Astrocyte (in vitro differentiated cells and primary cell): ENCODE data around the gene LTK. TPM values are rescaled to one million over a fixed set of nuclear protein-coding genes. Genes with fewer than 3 reads are reported as not detected.

ENCODE experiments used
- DNase-seq: peaks from one replicate; pipeline ENCODE4 v3.0.0-alpha.2; 2010; ENCODE audit warnings: low read depth
- FAIRE-seq: peaks from 2 replicates; lab custom pipeline; 2011; peaks lifted over from hg19 to GRCh38; lab: Jason Lieb, UNC
- H2AFZ ChIP-seq: 2 replicates; pipeline ENCODE4 v1.6.0; 2012; ENCODE audit warnings: low read depth, low read length, inconsistent platforms
- H3K27ac ChIP-seq: 2 replicates; pipeline ENCODE4 v1.5.1; 2011; ENCODE audit warnings: low read depth, low read length, inconsistent platforms
- H3K27me3 ChIP-seq: 2 replicates; pipeline ENCODE4 v1.6.0; 2011; ENCODE audit warnings: low read length, inconsistent platforms; ENCODE audit not compliant: insufficient read depth
- H3K36me3 ChIP-seq: 2 replicates; pipeline ENCODE4 v1.5.1; 2011; ENCODE audit warnings: low read length, inconsistent platforms; ENCODE audit not compliant: insufficient read depth
- H3K4me1 ChIP-seq: 2 replicates; pipeline ENCODE4 v1.5.1; 2011; ENCODE audit warnings: low read length, inconsistent platforms; ENCODE audit not compliant: insufficient read depth
- H3K4me2 ChIP-seq: 2 replicates; pipeline ENCODE4 v1.6.0; 2012; ENCODE audit warnings: low read length, inconsistent platforms
- H3K4me3 ChIP-seq: 2 replicates; pipeline ENCODE4 v1.5.1; 2011; ENCODE audit warnings: low read depth, mild to moderate bottlenecking, low read length, inconsistent platforms; ENCODE audit not compliant: insufficient read depth
- H3K79me2 ChIP-seq: 2 replicates; pipeline ENCODE4 v1.6.0; 2012; ENCODE audit warnings: mild to moderate bottlenecking, low read length, inconsistent platforms; ENCODE audit not compliant: insufficient read depth
- H3K9ac ChIP-seq: 2 replicates; pipeline ENCODE4 v1.6.0; 2012; ENCODE audit warnings: mild to moderate bottlenecking, low read length, inconsistent platforms
- H3K9me3 ChIP-seq: 2 replicates; pipeline ENCODE4 v1.5.1; 2012; ENCODE audit warnings: low read depth, mild to moderate bottlenecking, low read length, inconsistent platforms; ENCODE audit not compliant: insufficient read depth
- H4K20me1 ChIP-seq: 2 replicates; pipeline ENCODE4 v1.6.0; 2012; ENCODE audit warnings: low read length, inconsistent platforms; ENCODE audit not compliant: insufficient read depth
- H3K27ac Mint-ChIP-seq: one replicate; pipeline ENCODE4 v1.8.0; 2021; ENCODE audit warnings: mild to moderate bottlenecking, mixed read lengths; ENCODE audit not compliant: unreplicated experiment
- H3K27me3 Mint-ChIP-seq: one replicate; pipeline ENCODE4 v1.8.0; 2021; ENCODE audit warnings: low read depth, mixed read lengths; ENCODE audit not compliant: unreplicated experiment
- H3K36me3 Mint-ChIP-seq: one replicate; pipeline ENCODE4 v1.8.0; 2021; ENCODE audit warnings: low read depth, mixed read lengths; ENCODE audit not compliant: unreplicated experiment
- H3K4me1 Mint-ChIP-seq: one replicate; pipeline ENCODE4 v1.8.0; 2021; ENCODE audit warnings: low read depth, mixed read lengths; ENCODE audit not compliant: unreplicated experiment
- H3K4me3 Mint-ChIP-seq: one replicate; pipeline ENCODE4 v1.8.0; 2021; ENCODE audit warnings: mild to moderate bottlenecking, moderate library complexity, mixed read lengths; ENCODE audit not compliant: unreplicated experiment
- H3K9me3 Mint-ChIP-seq: one replicate; pipeline ENCODE4 v1.8.0; 2021; ENCODE audit warnings: mild to moderate bottlenecking, mixed read lengths; ENCODE audit not compliant: unreplicated experiment
- EZH2 ChIP-seq: IDR thresholded peaks from 2 replicates; pipeline ENCODE4 v1.6.1; 2012; ENCODE audit warnings: mild to moderate bottlenecking, low read length, inconsistent platforms; ENCODE audit not compliant: insufficient read depth
- total RNA-seq: library from RNA; stranded (reverse); gene quantifications from 2 replicates; pipeline ENCODE4 v1.2.1, GENCODE V29; 2021
- TF ChIP-seq, protein P1 (sequence below): IDR thresholded peaks from 2 replicates; pipeline ENCODE4 v1.5.1; 2011; ENCODE audit warnings: low read depth, mild to moderate bottlenecking, inconsistent platforms, low read length, moderate library complexity; ENCODE audit not compliant: insufficient read depth

Gene LTK
- total RNA-seq, 1 donor from 2014 or later = 0.14 TPM

DNA sequence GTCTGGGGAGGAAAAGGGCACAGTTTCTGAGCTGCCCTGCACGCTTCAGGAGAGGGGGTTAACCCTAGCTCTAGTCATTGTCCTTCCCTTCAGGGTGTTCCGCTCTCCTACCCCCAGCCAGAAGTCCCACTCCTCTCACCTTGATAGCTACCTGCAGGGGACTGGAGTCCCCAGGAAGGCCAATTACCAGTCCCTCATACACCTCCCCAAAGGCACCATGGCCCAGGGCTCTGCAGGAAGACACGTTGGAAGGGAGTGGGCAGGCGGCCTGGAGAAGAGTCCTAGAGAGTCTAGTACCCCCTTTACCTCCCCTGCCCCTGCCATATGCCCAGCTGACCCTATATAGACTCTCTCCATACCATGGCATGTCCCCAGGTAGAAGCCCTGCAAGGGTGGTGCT is 7.9 kb downstream of the LTK start:
- Histone ChIP-seq H3K27me3 (peaks cover 55% of the 10 kb centered on the region), H3K4me1 (peaks cover 17% of the 10 kb centered on the region), H3K36me3 (no peaks in the 10 kb centered on the region), H3K4me2 (no peak overlapping the region), H4K20me1 (peaks cover 5% of the 10 kb centered on the region), H3K4me3 (no peak overlapping the region), H3K9ac (no peak overlapping the region), H3K79me2 (no peaks in the 10 kb centered on the region), H2AFZ (no peak overlapping the region), H3K9me3 (no peaks in the 10 kb centered on the region), H3K27ac (no peak overlapping the region)
- H3K9me3 Mint-ChIP-seq = no peaks in the 10 kb centered on the region
- no peak for DNase-seq
- FAIRE-seq = no peak
- no peaks in the 10 kb centered on the region for H3K36me3 Mint-ChIP-seq
- H3K4me1 Mint-ChIP-seq = peaks cover 4% of the 10 kb centered on the region
- H3K4me3 Mint-ChIP-seq = no peak overlapping the region
- no peak overlapping the region for H3K27ac Mint-ChIP-seq
- peaks cover 85% of the 10 kb centered on the region for H3K27me3 Mint-ChIP-seq
- no peak for TF ChIP-seq EZH2
- TF ChIP-seq, protein P1, sequence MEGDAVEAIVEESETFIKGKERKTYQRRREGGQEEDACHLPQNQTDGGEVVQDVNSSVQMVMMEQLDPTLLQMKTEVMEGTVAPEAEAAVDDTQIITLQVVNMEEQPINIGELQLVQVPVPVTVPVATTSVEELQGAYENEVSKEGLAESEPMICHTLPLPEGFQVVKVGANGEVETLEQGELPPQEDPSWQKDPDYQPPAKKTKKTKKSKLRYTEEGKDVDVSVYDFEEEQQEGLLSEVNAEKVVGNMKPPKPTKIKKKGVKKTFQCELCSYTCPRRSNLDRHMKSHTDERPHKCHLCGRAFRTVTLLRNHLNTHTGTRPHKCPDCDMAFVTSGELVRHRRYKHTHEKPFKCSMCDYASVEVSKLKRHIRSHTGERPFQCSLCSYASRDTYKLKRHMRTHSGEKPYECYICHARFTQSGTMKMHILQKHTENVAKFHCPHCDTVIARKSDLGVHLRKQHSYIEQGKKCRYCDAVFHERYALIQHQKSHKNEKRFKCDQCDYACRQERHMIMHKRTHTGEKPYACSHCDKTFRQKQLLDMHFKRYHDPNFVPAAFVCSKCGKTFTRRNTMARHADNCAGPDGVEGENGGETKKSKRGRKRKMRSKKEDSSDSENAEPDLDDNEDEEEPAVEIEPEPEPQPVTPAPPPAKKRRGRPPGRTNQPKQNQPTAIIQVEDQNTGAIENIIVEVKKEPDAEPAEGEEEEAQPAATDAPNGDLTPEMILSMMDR = no peak

DNA sequence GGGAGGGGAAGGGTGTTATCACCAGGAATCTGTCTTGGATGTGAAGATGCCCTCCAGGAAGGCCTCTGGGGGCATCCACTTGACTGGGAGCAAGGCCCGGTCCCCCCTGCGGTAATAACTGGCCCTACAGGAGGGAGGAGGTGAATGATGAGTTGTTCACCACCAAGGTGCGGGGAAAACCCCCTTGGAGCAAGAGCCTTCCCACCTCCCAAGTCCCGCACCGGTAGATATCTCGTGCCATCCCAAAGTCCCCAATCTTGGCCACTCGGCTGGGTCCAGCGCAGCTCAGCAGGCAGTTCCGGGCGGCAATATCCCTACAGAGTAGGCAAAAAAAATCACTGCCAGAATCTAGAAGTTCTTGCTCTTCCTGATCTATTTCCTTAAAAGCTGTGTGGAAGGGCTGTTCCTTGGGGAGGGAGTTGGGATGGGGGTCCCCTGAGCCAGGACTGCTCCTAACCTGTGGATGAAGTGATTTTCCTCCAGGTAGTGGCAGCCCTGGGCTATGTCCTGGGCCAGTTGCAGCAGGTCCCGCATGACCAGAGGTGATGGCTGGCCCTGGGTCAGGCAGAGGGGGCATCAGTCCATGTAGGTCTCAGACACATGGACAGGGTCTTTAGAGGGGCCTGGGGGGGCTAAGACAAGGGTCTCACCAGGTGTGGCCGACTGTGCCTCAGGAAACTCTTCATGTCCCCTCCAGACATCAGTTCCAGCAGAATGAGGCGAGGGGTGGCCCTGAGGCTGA is 8.7 kb downstream of the LTK start:
- Histone ChIP-seq H3K9ac (no peak overlapping the region), H3K27ac (no peak overlapping the region), H3K79me2 (no peaks in the 10 kb centered on the region), H3K27me3 (peaks cover 56% of the 10 kb centered on the region), H2AFZ (no peak overlapping the region), H3K4me2 (no peak overlapping the region), H3K4me1 (peaks cover 18% of the 10 kb centered on the region), H4K20me1 (peaks cover 5% of the 10 kb centered on the region), H3K9me3 (no peaks in the 10 kb centered on the region), H3K4me3 (no peak overlapping the region), H3K36me3 (no peaks in the 10 kb centered on the region)
- Mint-ChIP-seq H3K27ac (no peak overlapping the region), H3K36me3 (no peaks in the 10 kb centered on the region), H3K4me3 (no peak overlapping the region), H3K4me1 (peaks cover 4% of the 10 kb centered on the region), H3K27me3 (peaks cover 84% of the 10 kb centered on the region), H3K9me3 (no peaks in the 10 kb centered on the region)
- no peak for FAIRE-seq
- DNase-seq = no peak
- no peak for TF ChIP-seq EZH2
- TF ChIP-seq, protein P1 = no peak

DNA sequence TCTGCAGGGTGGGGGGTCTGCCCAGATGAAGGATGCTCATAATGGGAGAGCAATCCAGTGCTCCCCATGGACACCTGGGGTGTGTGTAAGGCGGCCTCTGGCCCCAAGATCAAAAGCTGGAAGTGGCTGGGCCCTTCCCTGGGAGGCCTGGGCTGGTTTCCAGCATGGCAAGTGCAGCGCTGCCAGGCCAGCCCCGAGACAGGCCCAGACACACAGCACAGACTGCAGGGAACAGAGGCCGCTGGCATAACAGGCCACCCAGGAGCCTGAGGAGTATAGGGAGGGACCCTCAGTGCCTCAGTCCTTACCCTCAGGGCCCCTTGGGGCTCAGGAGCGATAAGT is 10.0 kb downstream of the LTK start:
- Mint-ChIP-seq H3K36me3 (peaks cover 4% of the 10 kb centered on the region), H3K4me3 (no peak overlapping the region), H3K27ac (no peak overlapping the region), H3K27me3 (peaks cover 88% of the 10 kb centered on the region), H3K9me3 (no peaks in the 10 kb centered on the region), H3K4me1 (peaks cover 4% of the 10 kb centered on the region)
- H3K4me2 ChIP-seq = no peak overlapping the region
- H3K4me3 ChIP-seq = no peak overlapping the region
- H3K4me1 ChIP-seq = peaks cover 18% of the 10 kb centered on the region
- no peaks in the 10 kb centered on the region for H3K36me3 ChIP-seq
- peaks cover 56% of the 10 kb centered on the region for H3K27me3 ChIP-seq
- DNase-seq (no peak), FAIRE-seq (no peak)
- H3K9ac ChIP-seq = no peak overlapping the region
- H3K27ac ChIP-seq = no peak overlapping the region
- no peak overlapping the region for H2AFZ ChIP-seq
- TF ChIP-seq, protein P1 = no peak
- no peak for TF ChIP-seq EZH2
- H3K79me2 ChIP-seq = no peaks in the 10 kb centered on the region
- no peaks in the 10 kb centered on the region for H3K9me3 ChIP-seq
- H4K20me1 ChIP-seq = peaks cover 5% of the 10 kb centered on the region
